Occipital lobe (tissue), 2 donors: ENCODE data around the gene TNRC6B. TPM values are rescaled to one million over a fixed set of nuclear protein-coding genes. Genes with fewer than 3 reads are reported as not detected.
"Not testable (repeated sequence)": the region's sequence is repeated elsewhere in the genome, so short reads cannot be mapped to it uniquely, and the experiment has no call there.

Experiments used
- DNase-seq: peaks from one replicate; lab custom pipeline; 2025; lab: John Stamatoyannopoulos, UW
- total RNA-seq: library from RNA; depleted of rRNA; stranded (reverse); fragments of >200 nt; gene quantifications from one replicate; pipeline ENCODE4 v1.2.3, GENCODE V29; 2014

TNRC6B gene
- total RNA-seq, 1 donor from 2014 or later = 44.3 TPM

- no peak for DNase-seq
These were observed 34.4 kb downstream of the TNRC6B start for GRCh38 chr22:40212121-40212520.

DNA sequence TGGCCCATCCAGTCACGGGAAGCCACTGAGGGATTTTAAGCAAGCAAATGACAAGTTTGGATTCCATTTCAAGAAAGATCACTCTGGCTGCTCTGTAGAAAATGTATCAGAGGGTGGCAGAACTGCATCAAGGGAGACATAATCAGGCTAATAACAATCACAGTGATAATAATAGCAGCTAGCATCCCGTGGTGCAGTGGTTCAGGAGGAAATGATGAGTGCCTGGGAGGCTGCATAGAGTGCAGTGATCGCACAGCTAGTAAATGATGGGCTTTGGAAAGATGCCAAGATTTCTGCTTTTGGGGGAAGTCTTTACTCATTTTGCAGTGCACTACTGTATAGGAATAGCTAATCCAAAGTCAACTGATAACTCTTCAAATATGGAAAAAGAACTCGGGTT lies 35.8 kb downstream of the TNRC6B start:
- no peak for DNase-seq

- DNase-seq = no peak
These were observed 37.5 kb downstream of the TNRC6B start for GRCh38 chr22:40215266-40215665.

DNA sequence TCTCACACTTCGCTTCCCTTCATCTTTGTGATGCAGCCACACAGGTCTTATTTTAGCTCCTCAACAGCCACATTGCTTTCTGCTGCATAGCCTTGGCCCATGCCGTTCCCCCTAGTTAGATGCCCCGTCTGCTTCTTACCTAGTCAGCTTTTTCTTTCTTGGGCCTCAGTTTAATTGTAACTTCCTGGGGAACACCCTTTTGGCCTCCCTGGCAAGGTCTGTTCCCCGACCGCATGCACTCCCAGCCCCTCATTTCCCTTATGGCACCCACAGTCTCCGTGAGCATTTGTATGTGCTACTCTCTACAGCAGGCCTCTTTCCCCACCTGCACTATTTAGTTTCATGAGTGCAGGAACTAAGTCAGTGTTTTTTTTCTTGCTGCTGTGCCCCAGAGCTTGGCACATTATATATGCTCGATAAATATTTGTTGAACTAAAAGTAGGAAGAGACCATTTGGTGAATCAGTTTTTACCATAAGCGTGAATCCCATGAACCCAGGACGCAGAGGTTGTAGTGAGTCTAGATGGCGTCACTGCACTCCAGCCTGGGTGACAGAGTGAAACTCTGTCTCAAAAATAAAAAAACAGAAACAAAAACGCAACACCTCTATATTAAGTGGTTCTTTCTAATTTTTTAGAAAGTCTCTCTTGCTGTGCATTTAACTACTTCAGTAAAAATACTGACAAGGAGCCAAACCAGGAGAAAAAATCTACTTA lies 38.5 kb downstream of the TNRC6B start:
- DNase-seq = no peak

DNA sequence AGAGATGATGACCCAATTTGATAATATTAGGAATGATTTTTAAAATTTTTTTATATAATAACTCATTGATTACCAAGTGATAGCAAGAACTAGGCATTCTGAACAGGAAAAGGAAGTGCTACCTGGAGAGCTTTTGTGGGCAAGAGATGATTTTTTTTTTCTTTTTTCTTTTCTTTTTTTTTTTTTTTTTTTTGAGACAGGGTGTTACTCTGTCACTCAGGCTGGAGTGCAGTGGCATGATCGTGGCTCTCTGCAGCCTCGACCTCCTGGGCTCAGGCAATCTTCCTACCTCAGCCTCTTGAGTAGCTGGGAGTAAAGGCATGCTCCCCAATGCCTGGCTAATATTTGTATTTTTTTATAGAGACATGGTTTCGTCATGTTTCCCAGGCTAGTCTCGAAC lies 40.4 kb downstream of the TNRC6B start:
- DNase-seq = no peak

DNA sequence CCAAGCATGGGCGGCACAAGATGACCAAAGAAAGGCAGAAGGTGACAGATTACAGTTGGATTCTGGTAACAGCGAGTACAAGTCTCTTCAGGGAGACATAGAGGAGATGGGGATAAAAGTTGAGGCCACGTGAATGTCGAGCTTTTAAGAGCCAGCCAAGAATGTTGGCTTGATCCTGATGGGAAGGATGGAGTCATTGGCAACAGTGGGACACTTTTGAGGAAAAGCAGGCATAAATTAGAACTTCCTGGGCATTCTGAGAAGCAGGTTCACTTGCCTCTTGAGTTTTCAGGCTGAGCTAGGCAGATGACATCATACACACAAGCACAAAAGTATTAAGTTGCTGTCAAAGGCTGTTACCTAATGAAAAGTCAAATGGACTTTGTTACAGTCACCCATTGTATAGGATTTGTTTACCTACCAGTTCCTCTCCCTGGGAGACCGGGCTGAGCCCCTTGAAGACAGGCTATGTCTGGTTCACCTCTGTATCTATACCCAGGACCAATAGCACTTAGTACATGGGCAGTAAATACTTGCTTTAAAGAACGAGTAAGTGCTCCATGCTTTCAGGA lies 41.1 kb downstream of the TNRC6B start:
- no peak for DNase-seq

DNA sequence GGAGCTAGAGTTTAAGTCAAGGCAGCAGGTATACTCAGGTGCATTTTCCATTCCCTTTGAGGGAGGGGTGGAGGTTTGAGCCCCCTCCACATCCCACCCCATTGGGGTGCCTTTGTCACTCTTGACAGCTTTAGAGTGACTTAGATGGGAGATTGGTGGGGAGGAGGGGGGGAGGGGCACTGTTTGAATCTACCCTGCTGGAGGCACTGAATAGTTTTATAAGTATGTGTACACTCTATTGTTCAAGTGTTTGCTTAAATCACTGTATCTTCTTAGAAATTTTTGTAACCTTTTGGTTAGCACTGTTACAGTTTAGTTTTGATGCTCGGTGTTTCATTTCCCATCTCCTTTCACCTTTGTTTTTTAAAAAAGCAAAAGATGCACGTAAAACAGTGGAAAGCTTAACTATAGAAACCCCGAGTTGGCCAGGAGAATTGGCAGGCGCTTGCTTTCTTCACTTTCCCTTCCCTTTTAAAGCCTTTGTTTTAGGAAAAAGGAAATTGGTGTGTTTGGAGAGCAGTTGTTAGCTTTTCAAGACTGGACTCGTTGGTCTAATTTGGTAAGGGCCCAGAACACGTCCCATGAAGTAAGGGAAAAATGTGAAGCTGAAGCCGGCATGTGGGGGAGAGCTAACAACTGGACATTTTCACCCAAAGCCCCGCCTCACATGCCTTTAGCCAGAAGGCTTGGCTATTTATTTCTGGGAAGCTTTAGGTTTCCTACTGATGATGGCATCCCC lies 42.8 kb downstream of the TNRC6B start:
- no peak for DNase-seq

GRCh38 chr22:40221055-40221414 lies 43.3 kb downstream of the TNRC6B start:
- DNase-seq = no peak

DNA sequence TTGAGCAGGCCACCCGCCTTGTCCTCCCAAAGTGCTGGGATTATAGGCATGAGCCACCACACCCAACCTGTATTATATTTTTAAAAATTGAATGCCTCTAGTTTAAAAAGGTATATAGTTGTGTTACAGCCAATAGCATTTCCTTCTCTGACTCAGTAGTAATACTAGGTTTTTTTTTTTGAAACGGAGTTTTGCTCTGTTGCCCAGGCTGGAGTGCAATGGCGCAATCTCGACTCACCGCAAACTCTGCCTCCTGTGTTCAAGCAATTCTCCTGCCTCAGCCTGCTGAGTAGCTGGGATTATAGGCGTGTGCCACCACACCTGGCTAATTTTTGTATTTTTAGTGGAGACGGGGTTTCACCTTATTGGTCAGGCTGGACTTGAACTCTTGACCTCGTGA lies 45.3 kb downstream of the TNRC6B start:
- not testable (repeated sequence) for DNase-seq

DNA sequence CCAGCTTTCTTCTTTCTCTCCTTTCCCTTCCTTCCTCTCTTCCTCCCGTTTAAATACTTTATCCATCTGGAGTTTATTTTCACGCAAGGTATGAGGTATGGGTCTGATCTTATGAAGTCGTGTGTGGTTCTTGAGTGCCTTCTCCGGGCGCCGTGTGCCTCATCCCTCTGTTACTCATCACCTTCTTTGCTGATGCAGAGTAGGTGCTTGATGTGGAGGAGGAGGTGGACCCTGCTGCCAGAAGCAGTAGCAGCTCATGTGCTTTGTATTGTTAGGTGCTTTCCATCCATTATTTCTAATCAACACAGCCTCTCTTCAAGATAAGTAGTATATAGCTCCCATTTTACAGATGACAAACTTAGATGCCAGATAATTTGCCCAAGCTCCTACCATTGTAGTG lies 47.0 kb downstream of the TNRC6B start:
- DNase-seq = no peak

GRCh38 chr22:40226620-40227019 lies 48.9 kb downstream of the TNRC6B start:
- no peak for DNase-seq

GRCh38 chr22:40231618-40232313 lies 54.0 kb downstream of the TNRC6B start:
- no peak for DNase-seq

- no peak for DNase-seq
These were observed 54.9 kb downstream of the TNRC6B start for GRCh38 chr22:40232624-40233023.

- DNase-seq = no peak
These were observed 56.2 kb downstream of the TNRC6B start for GRCh38 chr22:40233886-40234285.

DNA sequence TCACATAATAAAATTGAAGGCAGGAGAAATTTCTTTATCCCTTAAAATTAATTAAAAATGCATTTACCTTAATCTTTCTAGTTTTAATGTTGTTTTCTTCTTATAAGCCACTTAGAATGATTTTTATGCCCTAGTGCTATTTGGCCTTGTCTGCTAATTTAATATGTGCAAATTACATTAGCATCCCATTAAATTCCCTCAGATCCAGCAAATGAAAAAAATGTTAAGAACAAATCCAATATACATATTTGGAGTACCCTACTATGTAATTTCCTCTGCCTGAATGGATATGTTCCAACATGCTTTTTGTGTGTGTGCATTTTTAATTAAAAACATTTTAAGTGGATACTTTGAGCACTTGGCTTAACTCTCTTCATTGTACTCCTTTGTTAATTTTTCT lies 56.9 kb downstream of the TNRC6B start:
- DNase-seq = no peak

DNA sequence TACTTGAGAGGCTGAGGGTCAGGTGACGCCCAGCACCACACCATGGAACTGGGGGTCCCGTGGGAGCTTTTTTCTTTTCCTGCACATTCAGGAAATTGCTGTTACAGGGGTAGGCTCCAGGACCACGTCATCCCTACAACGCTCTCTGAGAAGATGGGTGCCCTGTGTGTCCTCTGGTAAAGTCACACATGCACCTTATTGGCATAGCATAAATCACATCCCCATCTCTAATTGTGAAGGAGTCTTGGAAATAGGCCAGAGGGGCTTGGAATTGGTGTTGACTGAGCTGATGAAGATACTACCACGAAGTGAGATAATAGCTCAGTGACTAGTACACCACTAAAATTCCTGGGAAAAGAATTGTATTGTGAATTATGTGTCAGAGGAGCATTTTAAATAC lies 57.6 kb downstream of the TNRC6B start:
- DNase-seq = no peak

DNA sequence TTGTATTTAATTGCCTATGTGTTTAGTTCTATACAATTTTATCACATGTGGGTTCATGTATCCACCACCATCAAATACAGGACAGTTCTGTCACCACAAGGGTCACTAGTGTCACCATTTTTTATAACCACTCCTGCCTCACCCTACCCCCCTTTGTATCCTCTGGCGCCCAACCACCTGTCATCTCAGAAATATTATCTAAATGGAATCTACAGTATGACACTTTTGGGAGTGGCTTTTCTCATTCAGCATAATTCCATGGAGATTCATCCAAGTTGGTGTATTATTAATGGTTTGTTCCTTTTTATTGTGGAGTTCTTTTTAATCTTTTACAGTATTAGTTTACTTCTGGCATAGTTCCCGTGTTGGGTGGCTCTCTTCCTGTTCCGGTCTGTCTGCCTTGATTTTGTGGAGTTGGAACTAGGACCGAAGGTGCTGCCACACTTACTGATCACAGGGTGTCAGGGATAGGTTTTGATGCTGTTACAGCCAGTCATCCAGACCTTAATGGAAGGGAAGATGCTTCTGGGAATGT lies 58.5 kb downstream of the TNRC6B start:
- no peak for DNase-seq

DNA sequence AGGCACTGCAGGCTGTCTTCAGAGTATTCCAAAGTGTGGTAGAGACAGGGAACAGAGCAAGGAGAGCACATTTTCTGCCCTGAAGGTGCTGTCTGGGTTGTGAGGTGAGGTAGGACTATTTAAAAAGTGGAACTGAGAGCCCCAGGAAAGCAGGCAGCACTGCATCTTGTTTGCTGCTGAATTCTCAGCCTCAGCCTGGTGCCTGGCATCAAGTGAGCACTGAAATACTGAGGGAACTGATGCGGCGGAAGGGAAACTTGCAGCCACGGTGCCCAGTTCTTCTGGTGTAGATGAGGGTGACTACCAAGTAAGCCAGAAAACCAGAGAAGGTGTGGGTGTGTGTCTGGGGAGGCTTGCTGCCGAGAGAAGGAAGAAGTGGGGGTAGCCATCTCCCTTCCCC lies 59.5 kb downstream of the TNRC6B start:
- no peak for DNase-seq

- DNase-seq = no peak
These were observed 60.2 kb downstream of the TNRC6B start for GRCh38 chr22:40237788-40238424.

DNA sequence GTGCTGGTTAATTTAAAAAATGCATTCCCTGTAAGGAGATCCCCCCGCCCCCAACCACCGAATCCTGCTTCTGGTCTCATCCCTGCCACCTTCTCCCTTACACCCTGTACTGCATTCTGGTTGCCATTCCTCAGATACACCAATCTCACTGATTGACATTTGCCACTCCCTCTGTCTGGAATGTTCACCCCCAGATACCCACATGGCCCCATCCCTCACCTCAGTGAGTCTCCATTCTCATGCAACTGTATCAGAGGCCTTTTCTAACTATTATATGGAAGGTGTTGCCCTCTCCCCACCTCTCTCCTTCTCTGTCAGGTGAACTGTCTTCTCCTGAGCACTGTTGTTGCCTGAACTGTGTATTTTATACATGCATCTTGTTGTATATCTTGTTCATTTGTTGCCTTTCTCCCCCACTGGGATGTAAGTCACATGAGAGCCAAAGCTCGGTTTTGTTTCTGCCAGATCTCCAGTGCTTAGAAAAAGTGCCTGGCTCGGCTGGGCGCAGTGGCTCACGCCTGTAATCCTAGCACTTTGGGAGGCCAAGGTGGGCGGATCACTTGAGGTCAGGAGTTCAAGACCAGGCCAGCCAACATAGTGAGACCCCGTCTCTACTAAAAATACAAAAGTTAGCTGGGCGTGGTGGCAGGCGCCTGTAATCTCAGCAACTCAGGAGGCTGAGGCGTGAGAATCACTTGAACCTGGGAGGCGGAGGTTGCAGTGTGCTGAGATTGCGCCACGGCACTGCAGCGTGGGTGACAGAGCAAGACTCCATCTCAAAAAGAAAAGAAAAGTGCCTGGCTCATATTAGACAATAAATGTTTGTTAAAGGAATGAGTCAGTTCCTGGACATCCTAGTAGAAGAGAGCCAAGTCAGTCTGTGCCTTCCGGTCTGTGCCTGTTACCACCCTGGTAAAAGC lies 61.0 kb downstream of the TNRC6B start:
- DNase-seq = no peak

- DNase-seq = no peak
These were observed 61.6 kb downstream of the TNRC6B start for GRCh38 chr22:40239345-40239683.
